SU-DHL-6 (cell line): ENCODE results near the gene LZIC.

Source experiments
- H2AFZ ChIP-seq: fragments of 200-600 bp; sonication (generic); 2 replicates; pipeline ENCODE4 v1.6.1; 2014; ENCODE audit warnings: low read depth, mild to moderate bottlenecking, moderate library complexity, mixed read lengths, antibody characterized with exemption, low read length; ENCODE audit not compliant: severe bottlenecking
- H3F3A ChIP-seq: fragments of 200-600 bp; shearing (Covaris generic); 2 replicates; pipeline ENCODE4 v1.6.0; 2016; ENCODE audit warnings: antibody characterized with exemption, mild to moderate bottlenecking; ENCODE audit not compliant: insufficient read depth
- H3K27ac ChIP-seq: fragments of 200-600 bp; sonication (generic); 2 replicates; pipeline ENCODE4 v1.5.1; 2016; ENCODE audit warnings: low read depth, mild to moderate bottlenecking, low read length, moderate library complexity, mixed read lengths
- H3K27me3 ChIP-seq: fragments of 200-600 bp; sonication (generic), shearing (Covaris generic); 2 replicates; pipeline ENCODE4 v1.6.0; 2014; ENCODE audit warnings: mild to moderate bottlenecking, low read length
- H3K36me3 ChIP-seq: fragments of 200-600 bp; sonication (generic); 2 replicates; pipeline ENCODE4 v1.6.1; 2014; ENCODE audit warnings: mild to moderate bottlenecking, low read length, mixed read lengths
- H3K4me2 ChIP-seq: fragments of 300-600, 200-600 bp; shearing (Covaris generic), sonication (generic); 2 replicates; pipeline ENCODE4 v1.6.0; 2014; ENCODE audit warnings: low read length, low read depth, mild to moderate bottlenecking; ENCODE audit not compliant: poor library complexity, severe bottlenecking
- H3K4me3 ChIP-seq: fragments of 200-600 bp; sonication (generic); 2 replicates; pipeline ENCODE4 v1.5.1; 2014; ENCODE audit warnings: antibody characterized with exemption, low read length, mild to moderate bottlenecking, mixed read lengths; ENCODE audit not compliant: insufficient read depth, poor library complexity, severe bottlenecking
- H3K79me2 ChIP-seq: fragments of 200-600 bp; sonication (generic); 2 replicates; pipeline ENCODE4 v1.6.1; 2014; ENCODE audit warnings: mild to moderate bottlenecking, low read length, moderate library complexity; ENCODE audit not compliant: insufficient read depth
- H3K9ac ChIP-seq: fragments of 200-600 bp; sonication (generic); 2 replicates; pipeline ENCODE4 v1.7.0; 2014; ENCODE audit warnings: mild to moderate bottlenecking, low read length
- H3K9me2 ChIP-seq: fragments of 200-600 bp; sonication (generic); replicated peaks from 2 replicates; pipeline ENCODE4 v1.6.1; 2014; ENCODE audit warnings: low read length; ENCODE audit not compliant: insufficient read depth
- H3K9me3 ChIP-seq: fragments of 200-600 bp; sonication (generic); 2 replicates; pipeline ENCODE4 v1.6.1; 2014; ENCODE audit warnings: low read length, mixed read lengths; ENCODE audit not compliant: insufficient read depth
- H4K20me1 ChIP-seq: fragments of 200-600 bp; sonication (generic); 2 replicates; pipeline ENCODE4 v1.6.1; 2014; ENCODE audit warnings: low read depth, mild to moderate bottlenecking, antibody characterized with exemption, low read length, moderate library complexity, mixed read lengths
- EZH2phosphoT487 ChIP-seq: fragments of 200-600 bp; sonication (generic), shearing (Covaris generic); conservative IDR thresholded peaks from 2 replicates; pipeline ENCODE4 v1.6.1; 2018; ENCODE audit warnings: mild to moderate bottlenecking, antibody characterized with exemption, low read length, moderate library complexity, mixed read lengths
- TF ChIP-seq, protein P1 (sequence below): fragments of 200-600 bp; sonication (generic); IDR thresholded peaks from one replicate; pipeline ENCODE4 v1.5.1; 2017; ENCODE audit warnings: antibody characterized with exemption, mild to moderate bottlenecking, low read length, moderate library complexity; ENCODE audit not compliant: insufficient read depth, poor library complexity, severe bottlenecking

LZIC gene

DNA sequence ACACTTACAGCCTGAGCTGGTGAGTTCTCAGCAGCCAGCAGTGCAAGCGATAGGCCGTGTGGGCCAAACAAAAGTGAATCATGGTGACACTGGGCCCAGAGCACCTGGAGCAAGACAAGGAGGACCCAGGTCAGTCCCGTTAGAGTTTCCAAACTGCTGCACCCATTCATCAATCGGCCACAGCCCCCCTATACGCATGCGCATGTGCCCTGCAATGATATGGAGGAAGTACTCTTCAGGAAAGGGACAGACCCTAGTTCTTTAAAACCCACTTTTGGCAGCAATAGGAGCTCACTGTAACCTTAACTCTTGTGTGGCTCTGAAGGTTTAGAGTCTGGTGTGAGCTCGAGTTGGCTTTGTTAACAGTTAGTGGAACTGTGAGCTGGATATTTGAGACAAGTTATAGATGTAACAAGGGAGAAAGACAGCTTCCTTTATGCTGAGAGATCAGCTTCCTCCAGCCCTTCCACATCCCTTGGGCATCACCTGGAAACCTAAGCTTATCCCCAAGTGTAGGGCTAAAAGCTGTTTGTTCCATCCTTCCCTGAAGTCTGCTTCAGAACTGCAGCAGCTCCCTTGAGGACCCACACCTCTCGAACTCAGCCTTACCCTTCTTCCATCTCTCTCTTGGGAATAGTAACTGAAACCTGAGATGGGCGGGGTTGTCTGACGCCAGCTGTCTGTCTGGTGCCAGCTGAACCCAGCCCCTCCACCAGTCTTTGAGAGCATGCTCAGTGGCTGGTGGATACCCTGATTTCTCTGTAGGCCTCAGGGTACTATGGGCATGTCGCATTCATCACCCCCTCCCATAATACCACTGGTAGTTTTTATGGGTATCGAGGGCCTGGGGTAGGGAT, 17.7 kb upstream of the LZIC start:
- no peak overlapping the region for H3K4me3 ChIP-seq
- no peaks in the 10 kb centered on the region for H3K27me3 ChIP-seq
- no peak overlapping the region for H2AFZ ChIP-seq
- H3K9me2 ChIP-seq, result no peaks in the 10 kb centered on the region
- no peaks in the 10 kb centered on the region for H4K20me1 ChIP-seq
- H3K9me3 ChIP-seq, result no peaks in the 10 kb centered on the region
- H3K9ac ChIP-seq, result no peak overlapping the region
- no peaks in the 10 kb centered on the region for H3K79me2 ChIP-seq
- H3K36me3 ChIP-seq, result no peaks in the 10 kb centered on the region
- no peaks in the 10 kb centered on the region for H3F3A ChIP-seq
- no peak overlapping the region for H3K27ac ChIP-seq
- TF ChIP-seq, protein P1, sequence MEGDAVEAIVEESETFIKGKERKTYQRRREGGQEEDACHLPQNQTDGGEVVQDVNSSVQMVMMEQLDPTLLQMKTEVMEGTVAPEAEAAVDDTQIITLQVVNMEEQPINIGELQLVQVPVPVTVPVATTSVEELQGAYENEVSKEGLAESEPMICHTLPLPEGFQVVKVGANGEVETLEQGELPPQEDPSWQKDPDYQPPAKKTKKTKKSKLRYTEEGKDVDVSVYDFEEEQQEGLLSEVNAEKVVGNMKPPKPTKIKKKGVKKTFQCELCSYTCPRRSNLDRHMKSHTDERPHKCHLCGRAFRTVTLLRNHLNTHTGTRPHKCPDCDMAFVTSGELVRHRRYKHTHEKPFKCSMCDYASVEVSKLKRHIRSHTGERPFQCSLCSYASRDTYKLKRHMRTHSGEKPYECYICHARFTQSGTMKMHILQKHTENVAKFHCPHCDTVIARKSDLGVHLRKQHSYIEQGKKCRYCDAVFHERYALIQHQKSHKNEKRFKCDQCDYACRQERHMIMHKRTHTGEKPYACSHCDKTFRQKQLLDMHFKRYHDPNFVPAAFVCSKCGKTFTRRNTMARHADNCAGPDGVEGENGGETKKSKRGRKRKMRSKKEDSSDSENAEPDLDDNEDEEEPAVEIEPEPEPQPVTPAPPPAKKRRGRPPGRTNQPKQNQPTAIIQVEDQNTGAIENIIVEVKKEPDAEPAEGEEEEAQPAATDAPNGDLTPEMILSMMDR, result no peak
- TF ChIP-seq EZH2phosphoT487, result no peak
- H3K4me2 ChIP-seq, result peak overlapping the region; percentile 9

DNA sequence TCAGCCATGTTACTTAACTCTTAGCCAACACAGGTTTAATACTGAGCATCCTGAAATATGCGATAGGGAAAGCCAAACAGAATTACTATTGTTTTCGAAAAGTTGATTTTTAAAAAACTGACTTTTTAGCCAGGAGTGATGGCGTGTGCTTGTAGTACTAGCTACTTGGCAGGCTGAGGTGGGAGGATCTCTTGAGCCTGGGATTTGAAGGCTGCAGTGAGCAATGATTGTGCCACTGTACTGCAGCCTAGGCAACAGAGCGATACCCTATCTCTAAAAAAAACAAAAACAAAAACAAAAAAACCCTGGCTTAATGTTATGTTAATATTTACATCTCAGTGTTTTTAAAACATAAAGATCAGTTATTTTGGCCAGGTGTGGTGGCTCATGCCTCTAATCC, 16.8 kb upstream of the LZIC start:
- Histone ChIP-seq H3K36me3 (no peaks in the 10 kb centered on the region), H3F3A (no peaks in the 10 kb centered on the region), H3K9me3 (no peaks in the 10 kb centered on the region), H3K9ac (no peak overlapping the region), H2AFZ (no peak overlapping the region), H3K79me2 (no peaks in the 10 kb centered on the region), H3K27me3 (no peaks in the 10 kb centered on the region), H4K20me1 (no peaks in the 10 kb centered on the region), H3K4me3 (no peak overlapping the region), H3K9me2 (no peaks in the 10 kb centered on the region), H3K27ac (no peak overlapping the region), H3K4me2 (no peak overlapping the region)
- TF ChIP-seq, protein P1, result no peak
- no peak for TF ChIP-seq EZH2phosphoT487

DNA sequence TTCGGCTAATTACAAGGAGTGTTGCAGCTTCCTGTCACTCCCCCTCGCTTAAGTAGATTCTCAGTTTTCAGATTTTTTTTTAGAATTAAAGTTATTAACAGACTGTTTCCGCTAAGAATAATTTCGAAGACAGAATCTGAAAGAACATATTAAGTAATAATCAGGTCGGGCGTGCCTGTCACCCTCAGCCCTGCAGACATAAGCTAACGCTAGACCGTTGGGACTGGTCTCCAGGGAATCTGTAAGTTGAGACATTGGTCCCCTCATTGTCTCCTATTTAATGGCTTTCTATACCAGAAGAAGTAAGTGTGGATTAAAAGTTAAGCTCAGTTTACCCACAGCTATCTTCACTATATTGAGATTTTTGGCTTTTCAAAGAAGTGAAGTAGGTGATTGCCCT, 14.5 kb upstream of the LZIC start:
- Histone ChIP-seq H3K9me3 (no peaks in the 10 kb centered on the region), H3K27me3 (no peaks in the 10 kb centered on the region), H4K20me1 (no peaks in the 10 kb centered on the region), H3K4me3 (no peak overlapping the region), H3F3A (no peaks in the 10 kb centered on the region), H3K79me2 (no peaks in the 10 kb centered on the region), H3K9ac (no peak overlapping the region), H3K4me2 (no peak overlapping the region), H3K9me2 (no peaks in the 10 kb centered on the region), H3K27ac (no peak overlapping the region), H3K36me3 (no peaks in the 10 kb centered on the region), H2AFZ (no peak overlapping the region)
- no peak for TF ChIP-seq EZH2phosphoT487
- TF ChIP-seq, protein P1, result no peak
